GM19193 (cell line): Measurements from ENCODE around the gene TM7SF3.

Source experiments
- POLR2A ChIP-seq: IDR thresholded peaks from 4 replicates; pipeline ENCODE4 v1.6.1; 2011; ENCODE audit not compliant: insufficient read depth, insufficient read length; ENCODE audit errors: extremely low read depth

TM7SF3 gene

DNA sequence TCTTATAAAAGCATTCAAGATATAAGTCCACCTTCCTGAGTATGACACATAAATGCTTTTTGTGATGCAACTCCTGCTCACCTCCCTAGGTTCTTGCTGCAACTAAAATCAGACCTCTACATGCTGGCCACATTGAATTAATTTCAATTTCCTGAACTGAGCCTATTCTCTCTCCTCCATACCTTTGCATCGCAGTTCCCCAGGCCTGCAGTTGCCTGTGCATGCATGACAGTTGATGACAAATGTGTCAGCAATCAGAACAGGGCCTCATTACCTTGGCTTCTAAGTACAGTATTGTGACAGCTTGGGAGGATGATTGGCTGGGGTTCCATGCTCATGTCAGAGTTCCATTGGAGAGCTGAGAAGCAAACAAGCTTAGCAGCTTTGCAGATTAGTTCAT is 3.9 kb upstream of the TM7SF3 start:
- no peak for TF ChIP-seq POLR2A

DNA sequence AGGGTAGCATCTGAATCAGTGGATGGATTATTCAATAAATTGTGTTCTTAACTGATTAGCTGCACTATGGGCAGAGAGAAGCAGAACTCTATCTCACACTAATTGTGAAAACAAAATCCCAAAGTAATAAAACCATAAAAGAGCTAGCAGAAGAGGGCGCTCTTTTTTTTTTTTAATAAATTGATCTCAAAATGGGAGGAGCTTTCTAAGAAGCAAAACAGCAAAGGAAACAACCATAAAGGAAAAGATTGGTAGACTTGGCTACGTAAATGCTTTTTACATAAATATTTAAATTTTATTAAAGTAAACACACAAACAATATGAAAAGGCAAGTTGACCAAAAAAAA is 1.5 kb upstream of the TM7SF3 start:
- no peak for TF ChIP-seq POLR2A

DNA sequence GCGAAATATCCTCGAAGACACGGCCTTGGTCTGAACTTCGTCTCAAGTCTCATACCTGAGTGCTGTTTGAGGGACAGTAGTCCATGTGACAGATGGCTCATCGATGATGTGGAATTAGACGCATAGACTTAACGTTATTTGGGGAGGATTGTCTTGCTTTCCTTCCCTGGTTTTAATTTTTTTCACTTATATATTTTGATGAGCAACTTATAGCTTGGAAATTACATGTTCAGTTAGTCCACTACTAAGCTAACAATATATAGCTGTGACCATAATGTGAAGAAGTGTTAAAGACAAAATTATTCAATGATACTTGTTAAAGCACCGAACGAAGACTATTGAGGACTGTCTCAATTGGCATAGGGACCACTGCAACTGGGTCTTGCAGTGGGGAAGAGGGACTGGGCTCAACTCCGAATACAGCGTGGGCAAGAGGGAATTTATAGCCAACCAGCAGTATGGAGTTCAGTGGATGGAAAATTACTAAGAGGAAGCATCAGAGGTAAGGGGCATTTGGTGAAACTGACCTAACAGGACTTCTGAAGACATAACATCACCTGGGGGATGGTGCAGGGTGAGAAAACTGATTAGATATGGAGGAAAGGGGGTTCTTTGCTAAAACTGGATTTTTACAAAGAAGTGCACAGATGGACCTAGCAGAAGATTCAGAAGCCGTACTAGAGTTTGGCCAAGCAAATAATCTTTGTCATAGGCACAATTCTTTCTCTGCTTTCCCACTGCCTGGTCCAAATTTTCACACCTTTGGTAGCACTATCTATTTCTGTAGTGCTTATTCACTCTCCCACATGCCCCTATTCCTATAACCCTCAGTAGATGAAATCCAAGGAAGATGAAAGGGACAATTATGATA is 910 bp upstream of the TM7SF3 start:
- no peak for TF ChIP-seq POLR2A

DNA sequence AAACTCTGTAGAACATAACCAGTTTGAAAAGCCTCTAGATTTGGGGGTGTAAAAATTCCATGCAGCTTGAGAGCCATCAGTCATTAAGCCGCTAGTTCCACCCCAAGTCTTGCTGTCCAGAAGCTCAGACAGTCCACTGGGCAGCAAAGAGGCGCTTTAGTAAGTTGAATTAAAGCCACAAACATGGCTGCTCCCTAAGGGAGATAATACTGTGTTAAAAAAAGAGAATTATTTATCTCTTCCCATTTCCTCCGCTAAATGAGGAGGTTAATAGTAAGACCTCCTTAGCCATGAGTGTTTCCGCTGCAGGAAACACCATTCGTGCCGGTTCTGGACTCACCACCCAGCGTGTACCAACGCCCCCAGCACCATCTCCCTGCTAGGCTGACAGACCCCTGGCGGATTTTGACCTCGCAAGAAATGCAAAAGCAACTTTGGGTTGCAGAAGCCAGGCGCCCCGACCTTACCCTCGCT is 536 bp downstream of the TM7SF3 start:
- no peak for TF ChIP-seq POLR2A

DNA sequence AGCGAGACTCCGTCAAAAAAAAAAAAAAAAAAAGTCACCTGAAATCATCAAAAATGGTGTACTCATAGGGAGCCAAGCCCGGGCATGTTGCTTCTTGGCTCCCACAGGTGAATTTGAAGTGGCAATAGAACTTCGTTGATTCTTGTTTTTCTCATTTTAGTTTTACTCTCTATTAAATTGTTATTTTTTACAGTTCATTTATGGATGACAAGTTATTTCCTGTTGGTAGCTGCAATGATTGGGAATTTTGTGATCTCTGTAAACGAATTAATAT is 1.3 kb downstream of the TM7SF3 start:
- no peak for TF ChIP-seq POLR2A

DNA sequence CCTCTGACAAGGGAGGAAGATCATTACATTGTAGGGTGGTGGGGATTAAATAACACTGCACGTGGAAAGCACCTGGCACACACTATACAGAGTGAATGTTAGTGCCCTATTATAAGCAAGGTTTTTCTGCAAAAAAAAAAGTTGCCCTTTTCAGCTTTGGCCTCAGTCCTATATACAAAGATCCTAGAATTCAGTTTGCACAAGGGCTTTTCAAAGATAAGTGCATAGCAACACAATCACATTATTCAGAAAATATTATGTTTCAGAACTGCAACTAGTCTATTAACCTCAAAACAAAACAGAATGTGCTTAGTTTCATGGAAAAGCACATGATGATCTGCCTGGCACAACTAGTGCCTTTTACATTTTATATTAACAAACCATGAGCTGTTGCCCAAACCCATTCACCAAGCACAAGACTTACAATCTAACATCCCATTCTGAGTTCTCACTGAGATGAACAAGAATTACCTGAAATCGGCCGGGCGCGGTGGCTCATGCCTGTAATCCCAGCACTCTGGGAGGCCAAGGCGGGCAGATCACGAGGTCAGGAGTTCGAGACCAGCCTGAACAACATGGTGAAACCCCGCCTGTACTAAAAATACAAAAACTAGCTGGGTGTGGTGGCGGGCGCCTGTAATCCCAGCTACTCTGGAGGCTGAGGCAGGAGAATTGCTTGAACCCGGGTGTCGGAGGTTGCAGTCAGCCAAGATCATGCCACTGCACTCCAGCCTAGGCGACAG is 1.8 kb downstream of the TM7SF3 start:
- no peak for TF ChIP-seq POLR2A

DNA sequence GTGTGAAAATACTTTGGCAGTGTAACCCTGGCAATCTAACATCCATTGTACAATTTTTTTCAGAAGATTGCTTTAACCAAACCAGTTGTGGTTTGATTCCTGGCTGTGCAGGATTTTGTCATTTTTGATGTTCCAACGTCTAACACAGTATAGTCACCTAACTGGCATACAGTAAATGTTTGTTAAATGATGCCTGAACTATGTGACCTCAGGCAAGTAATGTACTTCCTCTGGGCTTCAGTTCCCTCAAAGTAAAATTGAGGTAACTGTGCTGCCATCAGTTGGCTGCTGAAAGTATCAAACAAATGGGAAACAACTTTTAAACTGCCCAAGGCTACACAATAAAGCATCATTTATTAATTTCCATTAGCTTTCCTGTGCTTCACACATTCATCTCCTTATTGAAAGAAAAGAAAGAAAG is 4.3 kb downstream of the TM7SF3 start:
- no peak for TF ChIP-seq POLR2A

DNA sequence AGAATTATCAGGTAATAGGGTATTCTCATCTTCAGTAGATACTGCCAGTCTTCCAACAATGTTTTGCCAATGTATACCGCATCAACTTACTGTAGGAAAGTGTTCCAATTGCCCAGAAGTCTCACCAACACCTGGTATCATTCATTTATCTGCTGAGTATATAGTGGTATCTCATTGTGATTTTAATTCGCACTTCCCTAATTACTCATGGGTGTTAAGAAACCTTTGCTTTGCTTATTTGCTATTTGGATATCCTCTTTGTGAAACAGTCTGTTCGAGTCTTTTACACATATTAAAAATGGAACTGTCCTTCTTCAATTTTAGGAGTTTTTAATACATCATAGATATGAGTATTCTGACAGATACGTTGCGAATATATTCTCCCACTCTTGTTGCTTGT is 6.1 kb downstream of the TM7SF3 start:
- no peak for TF ChIP-seq POLR2A

DNA sequence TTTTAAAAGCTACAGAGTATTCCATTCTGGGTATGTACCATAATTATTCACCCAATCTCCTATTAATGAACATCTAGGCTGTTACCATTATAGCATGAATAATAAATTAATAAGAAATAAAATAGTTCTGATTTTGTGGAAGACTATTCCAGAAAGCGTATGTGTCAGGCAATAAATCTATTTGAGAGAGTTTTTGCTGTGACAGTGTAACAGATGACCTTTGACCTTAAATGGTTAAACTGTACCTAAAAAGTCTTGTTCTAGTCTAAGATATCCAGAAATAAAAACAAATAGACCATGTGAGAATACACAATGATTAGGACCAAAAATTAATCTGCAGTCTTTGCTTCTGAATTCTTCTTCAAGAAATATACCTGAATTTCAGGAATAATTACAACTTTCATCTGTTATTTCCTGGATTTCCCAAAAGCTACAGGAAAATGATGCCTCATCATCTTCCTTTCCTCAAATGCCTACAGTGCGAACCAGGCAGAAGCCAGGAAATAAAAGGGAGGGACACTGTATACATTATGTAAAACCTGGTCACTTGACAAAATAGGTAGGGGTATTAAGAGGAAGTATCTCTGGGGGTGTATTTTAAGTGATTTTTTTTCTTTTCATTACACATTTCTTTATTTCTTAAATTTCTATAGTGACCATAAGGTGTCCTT is 7.3 kb downstream of the TM7SF3 start:
- TF ChIP-seq POLR2A: no peak

DNA sequence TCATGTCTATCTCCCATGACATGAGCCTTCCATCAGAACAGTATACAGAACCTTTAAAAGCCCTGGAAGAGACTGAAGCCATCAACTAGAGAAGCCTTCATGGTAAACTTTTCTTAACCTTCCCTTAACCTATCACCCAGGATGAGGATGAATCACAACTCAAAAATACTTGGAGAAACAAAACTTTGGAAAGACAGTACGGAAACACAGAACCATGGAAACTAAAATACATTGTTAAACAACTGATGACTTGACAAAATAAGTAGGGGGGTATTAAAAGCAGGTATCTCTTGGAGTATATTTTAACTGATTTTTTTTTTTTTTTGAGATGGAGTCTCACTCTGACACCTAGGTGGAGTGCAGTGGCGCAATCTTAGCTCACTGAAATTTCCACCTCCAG is 8.7 kb downstream of the TM7SF3 start:
- TF ChIP-seq POLR2A: no peak

DNA sequence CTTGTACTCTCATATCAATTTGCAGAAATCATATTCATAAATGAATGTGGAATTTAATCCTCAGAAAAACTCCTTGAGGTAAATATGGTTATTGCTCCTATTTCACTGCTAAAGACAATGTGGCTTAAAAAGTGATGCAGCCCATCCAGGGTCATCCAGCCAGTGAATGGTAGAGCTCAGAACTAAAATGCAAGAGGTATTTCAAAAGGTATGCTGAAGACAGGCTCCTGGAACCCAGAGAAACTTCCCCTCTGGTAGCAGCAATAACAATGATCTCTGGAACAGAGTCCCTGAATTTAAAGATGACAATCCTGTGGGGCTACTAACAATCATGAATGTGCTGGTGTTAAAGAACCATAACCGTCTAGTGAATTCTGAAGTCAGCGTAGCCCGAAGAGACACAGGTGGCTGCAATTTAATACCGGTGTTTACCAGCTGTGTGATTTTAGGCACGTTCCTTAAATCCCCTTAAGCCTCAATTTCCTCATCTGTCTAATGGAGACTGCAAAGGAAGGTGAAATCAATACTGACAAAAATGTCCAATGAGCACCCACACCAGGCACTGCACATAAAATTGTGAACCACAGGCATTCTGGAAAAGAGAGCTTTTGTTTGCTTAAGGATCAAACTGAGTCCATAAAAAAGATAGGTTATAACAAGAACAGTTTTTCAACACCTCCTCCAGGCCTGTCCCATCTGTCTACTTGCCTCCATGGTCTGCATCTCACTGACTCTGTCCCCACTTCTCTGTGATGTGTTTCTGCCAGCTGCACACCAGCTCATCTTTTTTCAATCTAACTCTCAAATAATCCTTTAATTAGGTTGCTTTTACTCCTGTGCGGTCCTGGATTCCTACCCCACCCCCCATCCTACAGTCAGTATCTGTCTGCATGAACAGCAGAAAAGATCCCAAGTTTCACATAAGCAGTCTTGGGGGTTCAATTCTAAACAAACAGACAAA is 10.5 kb downstream of the TM7SF3 start:
- no peak for TF ChIP-seq POLR2A

DNA sequence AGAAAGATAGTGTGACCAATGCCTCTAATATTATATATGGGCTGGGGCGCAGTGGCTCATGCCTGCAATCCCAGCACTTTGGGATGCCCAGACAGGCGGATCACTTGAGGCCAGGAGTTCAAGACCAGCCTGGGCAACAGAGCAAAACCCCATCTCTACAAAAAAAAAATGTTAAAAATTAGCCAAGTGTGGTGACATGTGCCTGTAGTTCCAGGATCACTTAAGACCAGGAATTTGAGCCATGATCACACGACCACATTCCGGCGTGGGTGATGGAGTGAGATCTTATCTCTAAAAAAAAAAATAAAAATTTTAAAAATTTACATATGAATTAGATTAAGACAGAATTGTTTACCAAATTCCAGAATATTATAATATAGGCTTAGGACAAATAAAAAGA is 12.0 kb downstream of the TM7SF3 start:
- no peak for TF ChIP-seq POLR2A

DNA sequence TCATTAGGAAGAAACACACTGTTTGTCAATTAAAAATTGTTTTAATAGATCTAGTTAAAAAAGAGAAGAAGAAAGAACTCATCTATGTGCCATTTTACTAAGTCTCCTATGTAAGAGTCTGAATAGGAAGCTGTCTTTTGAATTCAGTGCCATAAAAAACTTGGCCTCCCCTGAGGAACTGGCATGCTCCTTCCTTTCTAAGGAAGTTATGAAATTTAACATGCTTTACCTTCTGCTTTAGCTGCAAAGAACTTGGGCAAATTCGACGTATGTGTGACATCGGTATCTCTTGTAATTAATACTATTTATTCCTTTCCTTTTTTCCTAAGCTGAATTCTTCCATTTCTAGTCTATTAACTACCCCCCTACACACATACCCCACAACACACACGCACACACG is 12.5 kb downstream of the TM7SF3 start:
- TF ChIP-seq POLR2A: no peak

DNA sequence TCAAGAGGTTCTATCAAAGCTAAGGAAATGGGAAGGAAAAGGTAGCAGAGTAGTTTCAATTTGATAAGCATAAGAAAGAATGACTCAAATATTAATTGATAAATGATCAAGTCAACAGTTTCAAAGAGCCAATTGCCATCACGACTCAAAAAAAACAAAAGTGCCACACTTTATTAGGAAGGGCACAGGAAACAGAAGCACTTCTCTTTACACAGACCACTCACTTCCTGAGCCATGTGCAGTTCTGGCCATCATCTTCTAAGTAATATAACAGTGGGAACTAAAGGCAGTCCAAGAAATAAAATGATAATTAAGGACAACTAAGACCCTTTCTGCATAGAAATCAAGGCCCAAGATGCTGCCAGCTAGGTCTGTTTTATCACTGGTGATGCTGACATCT is 13.2 kb downstream of the TM7SF3 start:
- TF ChIP-seq POLR2A: no peak

DNA sequence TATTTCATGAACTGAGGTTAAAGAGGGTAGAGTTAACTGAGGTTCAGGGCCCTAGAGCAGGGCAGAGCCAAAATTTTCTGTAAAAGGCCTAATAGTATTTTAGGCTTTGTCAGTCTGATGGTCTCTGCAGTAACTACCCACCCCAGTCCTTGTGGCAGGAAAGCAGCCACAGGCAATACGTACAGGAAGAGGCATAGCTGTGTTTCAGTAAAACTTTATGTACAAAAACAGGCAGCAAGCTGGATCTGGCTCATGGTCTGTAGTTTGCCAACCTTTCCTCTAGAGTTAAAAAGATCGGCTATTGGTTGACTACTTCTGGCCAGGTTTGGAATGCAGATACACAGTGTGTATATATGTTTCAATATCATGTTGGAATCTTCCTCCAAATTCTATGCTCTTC is 17.2 kb downstream of the TM7SF3 start:
- TF ChIP-seq POLR2A: no peak
